ENCODE results near the gene DHX40.
A peak's percentile ranks its signal among the peaks of the same experiment; 100 is the strongest.
"Not testable (repeated sequence)": the region's sequence is repeated elsewhere in the genome, so short reads cannot be mapped to it uniquely, and the experiment has no call there.

DHX40 gene

DNA sequence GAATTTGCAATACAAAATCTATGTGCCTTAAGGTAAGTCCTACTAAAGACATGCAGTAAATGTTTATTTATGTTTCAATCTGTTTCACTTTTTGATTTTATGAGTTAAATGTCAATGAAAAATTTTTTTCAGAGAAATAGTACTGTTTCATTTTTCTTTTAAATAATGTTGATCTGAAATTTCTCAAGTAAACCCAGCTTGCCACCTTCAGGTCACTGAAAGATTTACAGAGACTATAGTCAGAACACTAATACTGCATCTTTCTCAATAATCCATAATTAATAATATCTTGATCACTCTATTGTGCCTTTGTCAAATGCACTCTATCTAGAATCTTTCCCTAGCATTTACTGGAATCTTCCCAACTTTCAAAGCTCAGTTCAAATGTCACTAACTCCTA, 6.5 kb upstream of the DHX40 start:
- FAIRE-seq: peak; percentile 92

DNA sequence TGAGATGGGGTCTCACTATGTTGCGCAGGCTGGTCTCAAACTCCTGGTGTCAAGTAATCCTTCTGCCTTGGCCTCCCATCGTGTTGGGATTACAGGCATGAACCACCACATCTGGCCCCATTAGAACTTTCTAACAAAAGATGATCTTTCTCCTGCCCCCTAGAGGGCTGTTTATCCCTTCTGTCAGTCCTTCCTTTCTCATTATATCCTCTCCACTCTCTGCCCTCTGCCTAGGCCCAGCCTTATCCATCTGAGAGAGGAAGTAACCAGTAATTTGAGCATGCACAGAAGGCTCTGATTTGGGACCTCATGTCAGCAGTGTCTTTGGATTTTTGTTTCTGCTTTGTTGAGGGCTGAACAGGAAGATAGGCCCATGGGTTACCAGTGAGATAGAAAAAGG, 4.4 kb upstream of the DHX40 start:
- no peak for FAIRE-seq

DNA sequence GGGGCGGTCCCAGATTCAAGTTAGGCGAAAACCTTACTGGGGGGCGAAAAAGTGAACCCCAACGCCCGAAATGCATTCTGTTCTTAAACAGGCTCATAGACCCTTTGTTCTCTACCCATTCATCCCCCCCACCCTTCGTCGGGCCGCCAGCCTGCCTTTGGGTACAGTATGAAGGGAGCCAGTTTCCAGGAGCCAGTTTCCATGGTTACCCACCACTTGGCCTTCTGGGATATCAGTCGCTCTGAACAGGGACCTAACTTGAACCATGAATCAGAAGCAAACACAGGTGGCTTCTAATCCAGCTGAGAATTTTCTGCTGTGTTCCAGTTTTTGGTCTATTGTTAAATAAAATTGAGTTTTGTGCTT, 532 bp downstream of the DHX40 start:
- FAIRE-seq: no peak

DNA sequence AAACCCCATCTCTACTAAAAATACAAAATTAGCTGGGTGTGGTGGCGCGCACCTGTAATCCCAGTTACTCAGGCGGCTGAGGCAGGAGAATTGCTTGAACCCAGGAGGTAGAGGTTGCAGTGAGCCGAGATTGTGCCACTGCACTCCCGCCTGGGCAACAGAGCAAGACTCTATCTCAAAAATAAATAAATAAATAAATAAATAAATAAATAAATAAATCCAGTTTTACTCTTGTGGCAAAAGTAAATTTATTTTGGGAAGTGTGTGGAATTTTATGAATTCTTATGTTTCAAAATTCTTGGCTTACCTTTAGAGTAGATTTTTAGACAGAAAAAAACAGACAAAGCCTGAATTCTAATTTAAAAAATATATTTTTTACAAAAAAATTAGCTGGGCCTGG, 3.7 kb downstream of the DHX40 start:
- FAIRE-seq: not testable (repeated sequence)

DNA sequence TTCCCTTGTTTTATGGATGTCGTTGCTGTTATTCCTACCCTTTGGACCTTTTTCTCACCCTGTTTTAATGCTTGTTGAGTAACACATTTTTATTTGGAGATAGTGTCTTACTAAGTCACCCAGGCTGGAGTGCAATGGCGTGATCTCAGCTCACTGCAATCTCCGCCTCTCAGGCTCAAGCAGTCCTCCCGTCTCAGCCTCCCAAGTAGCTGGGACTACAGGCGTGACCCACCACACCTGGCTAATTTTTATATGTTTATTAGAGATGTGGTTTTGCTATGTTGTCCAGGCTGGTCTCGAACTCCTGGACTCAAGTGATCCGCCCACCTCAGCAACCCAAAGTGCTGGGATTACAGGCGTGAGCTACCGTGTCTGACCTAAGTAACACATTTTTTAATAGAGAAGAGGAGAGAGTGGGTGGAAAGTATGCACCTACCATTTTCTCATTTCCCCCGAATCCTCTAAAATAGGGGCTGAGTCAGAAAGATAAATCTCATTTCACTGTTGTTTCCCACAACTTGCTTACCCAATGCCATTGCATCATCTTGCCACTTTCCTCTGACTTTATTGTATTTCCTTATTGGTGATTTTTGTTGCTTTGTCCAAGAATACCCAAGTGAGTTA, 7.0 kb downstream of the DHX40 start:
- FAIRE-seq: no peak

DNA sequence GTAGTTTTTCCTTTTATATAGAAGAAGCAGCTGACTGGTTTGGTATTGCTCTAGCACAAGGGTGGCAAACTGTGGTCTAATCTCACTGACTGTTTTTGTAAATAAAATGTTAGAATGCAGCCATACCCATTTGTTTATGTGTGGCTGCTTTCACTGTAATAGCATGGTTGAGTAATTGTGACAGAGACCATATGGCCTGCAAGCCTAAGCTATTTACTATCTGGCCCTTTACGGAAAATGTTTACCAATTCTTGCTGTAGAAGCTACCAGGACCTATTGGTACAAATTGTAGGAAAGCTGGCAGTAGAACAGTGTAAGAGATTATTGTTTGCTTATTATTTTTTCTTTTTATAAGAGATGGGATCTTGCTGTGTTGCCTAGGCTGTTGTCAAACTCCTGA, 18.8 kb downstream of the DHX40 start:
- not testable (repeated sequence) for FAIRE-seq

DNA sequence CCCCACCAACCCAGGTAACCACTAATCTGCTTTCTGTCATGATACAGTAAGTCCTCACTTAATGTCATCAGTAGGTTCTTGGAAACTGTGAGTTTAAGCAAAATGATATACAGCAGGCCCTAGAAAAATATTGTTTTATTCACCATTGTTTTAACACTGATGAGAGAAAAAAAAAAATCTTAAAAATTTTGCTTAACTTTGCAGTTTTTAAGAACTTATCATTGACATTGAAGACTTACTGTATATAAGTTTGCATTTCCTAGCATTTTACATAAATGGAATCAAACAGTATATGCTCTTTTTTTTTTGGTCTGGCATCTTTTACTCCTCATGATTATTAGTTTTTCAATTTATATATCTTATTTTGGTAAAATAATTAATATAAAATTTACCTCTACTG, 34.8 kb downstream of the DHX40 start:
- FAIRE-seq: no peak

DNA sequence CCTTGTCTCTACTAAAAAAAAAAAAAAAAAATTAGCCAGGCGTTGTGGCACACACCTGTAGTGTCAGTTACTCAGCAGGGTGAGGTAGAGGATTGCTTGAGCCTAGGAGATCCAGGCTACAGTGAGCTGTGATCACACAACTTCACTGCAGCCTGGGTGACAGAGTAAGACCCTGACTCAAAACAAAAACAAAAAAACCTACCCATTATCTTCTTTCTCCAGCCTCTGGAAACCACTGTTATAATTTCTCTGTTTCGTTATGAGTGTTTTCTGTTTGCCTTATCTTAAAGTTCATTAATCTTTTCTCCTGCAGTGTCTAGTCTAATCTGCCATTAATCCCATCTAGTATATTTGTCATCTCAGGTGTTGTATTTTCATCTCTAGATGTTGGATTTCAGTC, 35.7 kb downstream of the DHX40 start:
- no peak for FAIRE-seq

DNA sequence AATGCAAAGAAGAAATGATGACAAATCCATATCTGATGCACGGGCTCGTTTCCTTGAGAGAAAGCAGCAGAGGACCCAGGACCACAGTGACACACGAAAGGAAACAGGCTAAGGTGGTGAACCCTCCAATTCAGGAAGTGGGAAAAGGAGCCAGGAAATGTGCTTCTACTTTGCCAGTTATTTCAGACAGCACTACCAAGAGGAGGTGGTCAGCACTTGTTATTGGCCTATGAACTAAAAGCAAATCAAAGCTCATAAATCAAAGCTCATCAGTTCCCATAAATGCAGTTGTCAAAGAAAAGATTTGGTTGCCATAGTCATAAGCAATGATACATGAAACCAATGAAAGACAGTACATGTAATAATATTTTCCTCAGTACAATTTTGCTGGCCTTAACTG, 41.7 kb downstream of the DHX40 start:
- FAIRE-seq: no peak

DNA sequence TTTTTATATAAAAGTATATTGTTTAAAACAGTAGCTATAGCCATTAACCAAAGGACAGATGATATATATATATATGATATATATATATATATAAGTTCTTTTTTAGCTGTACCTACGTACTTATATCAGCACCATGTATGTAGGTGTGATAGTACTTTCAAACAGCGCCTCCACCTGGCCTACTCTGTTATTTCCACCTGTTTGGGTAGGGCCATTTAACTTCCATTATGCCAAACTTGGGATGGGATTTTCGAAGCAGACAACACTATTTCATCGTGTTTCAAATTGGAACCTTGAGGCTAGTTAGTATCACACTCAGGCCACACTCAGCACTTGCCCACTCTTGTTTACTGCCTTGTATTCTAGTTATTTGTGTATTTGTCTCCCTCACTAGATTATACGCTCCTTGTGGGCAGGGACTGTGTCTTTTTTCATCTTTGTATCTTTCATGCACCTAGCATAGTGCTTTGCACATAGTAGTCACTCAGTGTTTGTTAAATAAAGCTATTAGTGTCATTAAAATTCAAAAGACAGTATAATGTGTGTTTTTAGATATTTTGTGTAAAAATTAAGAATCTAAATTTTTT, 42.5 kb downstream of the DHX40 start:
- no peak for FAIRE-seq

DNA sequence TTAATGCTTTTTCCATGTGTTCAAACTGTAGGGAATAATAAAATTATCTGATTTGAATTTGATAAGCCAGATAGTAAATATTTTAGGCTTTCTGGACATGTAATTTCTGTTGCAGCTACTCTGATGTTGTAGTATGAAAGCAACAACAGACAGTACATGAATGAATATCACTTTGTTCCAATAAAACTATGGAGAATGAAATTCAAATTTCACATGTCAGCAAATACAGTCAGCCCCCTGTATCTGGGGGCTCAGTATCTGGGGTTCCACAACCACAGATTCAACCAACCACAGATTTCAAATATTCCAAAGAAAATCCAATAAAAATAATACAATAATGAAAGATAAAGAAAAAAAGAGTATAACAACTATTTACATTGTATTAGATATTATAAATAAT, 46.1 kb downstream of the DHX40 start:
- no peak for FAIRE-seq

DNA sequence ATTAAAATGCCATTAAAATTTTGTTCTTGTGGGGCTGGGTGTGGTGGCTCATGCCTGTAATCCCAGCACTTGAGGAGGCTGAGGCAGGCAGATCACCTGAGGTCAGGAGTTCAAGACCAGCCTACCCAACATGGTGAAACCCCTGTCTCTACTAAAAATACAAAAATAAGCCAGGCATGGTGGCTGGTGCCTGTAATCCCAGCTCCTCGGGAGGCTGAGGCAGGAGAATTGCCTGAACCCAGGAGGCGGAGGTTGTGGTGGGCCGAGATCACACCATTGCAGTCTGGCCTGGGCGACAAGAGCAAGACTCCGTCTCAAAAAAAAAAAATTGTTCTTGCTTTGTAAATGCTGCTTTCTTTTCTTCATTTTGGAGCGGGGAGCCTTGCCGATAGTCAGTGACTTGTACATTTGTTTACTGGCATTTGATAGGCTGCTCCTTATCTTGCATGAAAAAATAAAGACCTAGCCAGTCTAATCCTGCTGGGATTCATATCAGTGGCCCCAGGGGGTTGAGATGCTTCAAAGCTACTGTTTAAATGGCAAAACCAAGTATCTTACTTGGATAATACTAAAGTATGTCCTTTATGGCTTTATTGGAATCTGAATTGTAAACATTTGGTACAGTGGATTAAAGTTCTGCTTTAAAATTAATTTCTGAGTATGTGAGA, 51.0 kb downstream of the DHX40 start:
- FAIRE-seq: no peak

DNA sequence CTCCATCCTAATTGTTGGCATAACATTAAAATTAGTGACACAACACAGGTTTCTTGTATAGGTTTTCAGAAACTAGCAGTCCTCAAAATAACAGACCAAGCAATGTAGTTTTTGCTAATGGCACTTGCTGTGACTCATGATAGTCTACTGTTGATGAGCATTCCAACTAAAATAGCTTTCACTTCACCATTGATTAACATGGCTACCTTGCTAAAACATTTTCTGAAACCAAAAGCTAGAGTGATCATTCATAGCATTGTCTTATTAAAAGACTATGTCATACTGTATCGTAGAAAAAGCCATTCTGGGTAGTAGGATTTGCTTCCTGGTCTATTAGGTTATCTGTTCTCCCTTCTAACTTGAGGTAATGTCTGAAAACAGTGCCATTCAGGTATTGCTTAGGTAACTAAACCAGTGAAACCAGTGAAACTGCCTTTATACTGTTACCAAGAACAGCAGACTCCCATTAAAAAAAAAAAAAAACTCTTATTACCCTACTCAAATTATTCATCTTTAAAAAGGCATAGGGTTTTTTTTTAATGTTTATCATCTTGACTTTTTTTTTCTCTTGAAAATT, 51.8 kb downstream of the DHX40 start:
- FAIRE-seq: no peak

DNA sequence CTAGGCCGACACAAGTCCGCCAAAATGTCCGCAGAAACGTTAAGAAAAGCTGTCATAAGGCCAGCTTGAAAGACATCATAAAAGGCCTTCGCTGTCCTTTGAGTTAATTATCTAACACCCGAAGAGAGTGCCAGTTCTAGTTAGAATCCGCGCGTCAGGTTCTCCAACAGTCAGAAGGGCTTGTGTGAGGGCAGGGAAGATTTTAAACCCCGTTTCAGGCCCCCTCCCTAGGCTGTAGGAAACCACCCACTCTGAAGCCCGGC, 53.6 kb downstream of the DHX40 start:
- FAIRE-seq: no peak

DNA sequence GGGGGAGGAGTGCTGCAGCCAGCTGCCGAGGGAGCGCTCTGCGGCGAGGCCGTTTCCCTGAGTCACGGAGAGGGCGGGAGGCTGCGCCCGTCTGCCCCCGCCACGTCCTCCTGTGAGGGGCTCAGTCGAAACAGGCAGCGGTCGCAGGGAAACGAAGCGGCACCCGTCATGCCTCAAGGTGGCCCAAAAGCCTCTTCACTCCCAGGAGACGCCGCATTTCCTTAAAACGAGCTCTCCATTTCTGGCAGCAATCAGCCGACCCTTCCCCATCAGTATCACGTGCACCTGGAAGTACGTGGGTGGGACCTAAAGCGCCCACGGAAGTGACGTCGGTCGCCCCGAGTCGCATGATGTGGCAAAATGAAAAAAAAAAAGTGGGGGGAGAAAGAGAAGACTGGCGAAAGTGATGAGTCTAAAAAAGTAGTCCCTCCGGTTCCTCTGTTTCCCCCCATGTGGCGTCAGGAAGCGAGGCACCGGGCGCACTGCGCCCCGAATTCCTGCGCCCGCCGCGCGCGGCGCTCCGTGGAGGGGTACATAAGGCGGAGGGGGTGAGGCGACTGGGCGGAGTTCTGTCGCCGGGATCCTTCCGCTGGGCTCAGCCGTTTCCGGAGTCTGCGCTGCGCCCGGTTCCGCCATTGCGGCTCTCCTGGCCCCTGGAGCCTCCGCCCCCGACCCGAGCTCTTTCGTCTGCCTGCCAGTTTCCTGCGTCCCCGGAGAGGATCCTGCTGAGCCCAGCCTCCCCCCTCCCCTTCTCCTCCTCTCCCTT, 54.1 kb downstream of the DHX40 start, which contains the start of gene CLTC:
Gene CLTC (plus strand): TSS at position 598 of the 766 bp plus-strand sequence. CDS start 237 bp downstream, outside the sequence.
- peak; percentile 64 for FAIRE-seq

DNA sequence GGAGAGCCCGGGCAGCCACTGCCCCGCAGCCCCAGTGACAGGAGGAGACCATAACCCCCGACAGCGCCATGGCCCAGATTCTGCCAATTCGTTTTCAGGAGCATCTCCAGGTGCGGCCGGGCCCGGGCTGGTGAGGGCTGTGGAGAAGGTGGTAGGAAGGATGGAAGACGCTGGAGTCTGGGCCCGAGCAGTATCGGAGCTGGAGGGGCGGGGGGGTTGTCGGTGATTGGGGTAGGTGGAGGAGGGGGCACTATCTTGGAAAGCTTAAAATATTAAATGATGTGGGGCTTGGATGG, 54.6 kb downstream of the DHX40 start:
- no peak for FAIRE-seq

DNA sequence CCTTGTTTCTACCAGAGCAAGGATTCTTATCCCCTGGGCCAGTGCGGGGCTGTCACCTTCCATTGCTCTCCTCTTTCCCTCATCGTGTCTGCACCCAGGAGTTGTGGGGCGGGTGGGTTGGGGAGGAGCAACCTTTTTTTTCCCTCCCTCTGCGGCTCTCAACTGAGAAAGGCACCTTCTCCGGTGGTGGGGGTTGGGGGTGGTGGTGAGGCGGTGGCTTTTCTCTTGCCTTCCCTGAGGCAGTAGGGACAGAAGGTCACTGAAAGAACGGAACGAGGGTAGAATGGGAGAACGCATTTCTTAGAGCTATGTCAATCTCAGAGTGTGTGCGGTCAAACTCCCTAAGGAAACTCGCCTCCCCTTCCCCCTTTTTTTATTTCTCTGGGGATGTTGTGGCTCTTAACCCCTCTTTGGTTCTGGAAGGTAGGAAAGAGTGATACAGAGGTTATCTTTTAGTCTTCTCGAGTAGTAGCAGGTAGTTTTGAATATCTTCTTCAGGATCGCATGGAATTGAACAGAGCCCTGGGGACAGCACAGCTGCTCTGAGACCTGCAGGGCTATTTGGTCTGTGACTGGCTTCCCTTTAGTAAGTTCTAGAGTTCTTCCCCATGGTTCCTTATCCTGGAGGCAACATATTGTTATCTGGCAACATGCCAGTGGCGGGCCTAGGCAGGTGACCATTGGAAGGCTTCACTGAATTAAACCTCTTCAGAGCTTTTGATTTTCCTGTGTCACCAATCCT, 55.3 kb downstream of the DHX40 start:
- FAIRE-seq: no peak

DNA sequence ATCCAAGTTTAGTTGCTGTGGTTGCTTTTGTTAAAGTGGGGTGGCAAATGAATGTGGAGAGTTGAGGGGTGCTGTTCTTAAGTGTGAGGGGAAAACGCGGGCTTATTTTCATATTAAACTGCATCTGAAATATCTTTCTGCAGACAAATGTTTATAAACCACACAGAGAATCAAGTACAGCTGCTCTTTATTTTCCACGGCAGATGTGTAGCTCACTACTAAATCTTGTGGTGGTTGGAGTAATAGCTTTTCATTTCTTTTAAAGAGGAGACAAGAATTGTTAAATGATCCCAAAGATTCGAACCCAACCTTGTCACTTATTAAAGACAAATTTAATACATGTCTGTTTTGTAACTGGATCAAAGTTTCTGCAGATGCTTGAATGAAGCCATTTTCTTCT, 56.4 kb downstream of the DHX40 start:
- FAIRE-seq: no peak

DNA sequence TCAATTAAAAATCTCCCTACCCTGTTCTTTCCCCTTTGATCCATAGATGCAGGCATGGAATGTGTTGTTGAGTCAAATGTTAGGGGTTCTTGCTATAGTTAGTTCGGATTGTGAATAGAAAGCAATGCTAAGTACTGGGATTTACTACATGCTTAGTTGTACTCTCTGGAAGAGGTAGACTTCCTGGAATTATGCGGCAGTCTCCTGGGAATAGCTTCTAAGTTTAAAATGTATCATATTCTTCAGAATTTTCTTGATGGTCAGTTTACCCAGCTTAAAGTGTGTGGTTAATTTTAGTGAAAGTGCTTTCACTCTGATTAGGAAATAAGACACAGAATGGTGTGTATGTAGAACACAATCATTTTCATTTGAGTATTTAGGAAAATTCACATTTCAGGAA, 57.7 kb downstream of the DHX40 start:
- no peak for FAIRE-seq

DNA sequence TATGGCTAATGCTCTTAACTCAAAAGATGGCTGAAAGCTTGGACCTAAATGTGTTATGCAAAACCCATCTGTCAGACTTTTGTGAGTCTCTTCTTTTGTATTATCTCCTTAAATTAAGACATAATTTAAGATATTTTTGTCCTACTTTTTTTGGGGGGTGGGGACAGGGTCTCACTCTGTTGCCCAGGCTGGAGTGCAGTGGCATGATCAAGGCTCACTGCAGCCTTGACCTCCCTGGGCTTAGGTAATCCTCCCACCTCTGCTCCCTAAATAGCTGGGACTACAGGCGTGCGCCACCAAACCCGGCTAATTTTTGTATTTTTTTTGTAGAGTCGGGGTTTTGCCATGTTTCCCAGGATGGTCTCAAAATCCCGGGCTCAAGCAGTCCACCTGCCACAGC, 61.3 kb downstream of the DHX40 start:
- FAIRE-seq: no peak

DNA sequence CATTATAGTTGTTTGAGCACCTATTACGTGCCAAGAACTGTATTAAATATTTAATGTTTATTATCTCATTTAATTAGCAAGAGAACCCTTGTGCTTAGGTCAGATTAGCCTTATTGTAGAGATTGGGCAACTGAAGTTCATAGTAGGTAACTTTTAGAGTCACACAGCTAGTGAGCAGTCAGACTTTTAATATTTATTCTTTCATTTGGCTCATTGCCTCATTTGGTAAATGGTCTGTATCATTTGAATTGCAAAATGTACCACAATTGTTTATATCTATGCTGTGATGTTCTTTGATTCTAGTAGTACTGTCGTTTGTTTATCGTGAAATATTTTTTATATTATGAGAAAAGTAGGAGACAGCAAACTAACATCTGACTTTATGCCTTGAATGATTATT, 61.9 kb downstream of the DHX40 start:
- FAIRE-seq: no peak

DNA sequence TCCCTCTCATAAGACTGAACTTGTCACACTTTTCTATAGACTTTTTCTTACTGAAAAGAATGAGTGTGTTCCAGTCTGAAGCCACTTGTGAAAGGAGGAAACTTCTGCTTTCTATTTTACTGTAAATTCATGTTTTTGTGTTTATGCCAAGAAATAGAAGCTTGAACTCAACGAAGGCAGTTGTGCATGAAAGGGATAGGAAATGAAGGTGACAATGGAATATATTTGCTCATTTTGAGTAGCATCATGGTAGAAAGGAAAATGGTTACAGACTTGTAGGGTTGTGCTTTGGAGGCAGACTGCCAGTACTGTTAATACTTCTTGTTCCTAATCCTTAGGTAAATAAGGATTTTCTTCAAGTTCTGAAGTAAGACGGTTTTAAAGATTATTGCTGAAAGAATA, 62.4 kb downstream of the DHX40 start:
- no peak for FAIRE-seq

DNA sequence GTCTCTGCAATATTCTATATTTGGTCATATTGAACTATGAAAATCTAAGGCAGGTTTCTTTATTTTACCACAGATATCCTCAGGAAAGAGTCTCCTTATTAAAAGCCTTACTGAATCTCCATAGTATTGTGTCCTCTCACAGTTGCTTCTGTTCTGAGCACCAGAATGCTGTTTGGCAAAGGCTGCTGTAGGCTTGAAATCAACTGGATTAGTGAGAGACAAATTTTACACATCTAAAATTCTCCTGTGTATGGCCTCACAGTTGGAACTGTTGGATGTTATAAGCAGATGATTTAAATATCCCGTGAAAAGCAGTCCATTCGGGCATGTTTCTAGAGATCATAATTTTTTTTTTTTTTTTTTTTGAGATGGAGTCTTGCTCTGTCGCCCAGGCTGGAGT, 63.8 kb downstream of the DHX40 start:
- no peak for FAIRE-seq
